ENCODE results near the gene ISX.

DNA sequence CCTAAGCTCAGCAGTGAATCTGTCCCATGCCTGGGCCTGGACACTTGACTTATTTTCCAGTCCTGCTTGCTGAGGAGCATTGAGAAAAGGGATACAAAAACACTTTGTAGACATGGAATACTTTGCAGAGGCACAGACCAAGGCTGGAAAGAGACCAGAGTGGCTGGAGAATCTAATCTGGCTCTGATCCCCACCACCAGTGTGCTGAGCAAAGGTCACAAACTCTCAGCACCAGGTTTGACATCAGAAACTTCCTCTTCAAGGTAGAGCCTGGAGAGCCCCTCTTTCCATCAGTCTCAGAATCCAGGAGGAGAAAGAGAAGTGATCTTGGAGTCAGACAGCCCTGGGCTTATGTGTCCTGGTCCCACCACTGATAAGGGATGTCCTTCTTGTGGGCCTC, 53.5 kb downstream of the ISX start:
- no peak for TF ChIP-seq POLR2A (IDR thresholded peaks at IDR 0.05)
- TF ChIP-seq, protein P1, sequence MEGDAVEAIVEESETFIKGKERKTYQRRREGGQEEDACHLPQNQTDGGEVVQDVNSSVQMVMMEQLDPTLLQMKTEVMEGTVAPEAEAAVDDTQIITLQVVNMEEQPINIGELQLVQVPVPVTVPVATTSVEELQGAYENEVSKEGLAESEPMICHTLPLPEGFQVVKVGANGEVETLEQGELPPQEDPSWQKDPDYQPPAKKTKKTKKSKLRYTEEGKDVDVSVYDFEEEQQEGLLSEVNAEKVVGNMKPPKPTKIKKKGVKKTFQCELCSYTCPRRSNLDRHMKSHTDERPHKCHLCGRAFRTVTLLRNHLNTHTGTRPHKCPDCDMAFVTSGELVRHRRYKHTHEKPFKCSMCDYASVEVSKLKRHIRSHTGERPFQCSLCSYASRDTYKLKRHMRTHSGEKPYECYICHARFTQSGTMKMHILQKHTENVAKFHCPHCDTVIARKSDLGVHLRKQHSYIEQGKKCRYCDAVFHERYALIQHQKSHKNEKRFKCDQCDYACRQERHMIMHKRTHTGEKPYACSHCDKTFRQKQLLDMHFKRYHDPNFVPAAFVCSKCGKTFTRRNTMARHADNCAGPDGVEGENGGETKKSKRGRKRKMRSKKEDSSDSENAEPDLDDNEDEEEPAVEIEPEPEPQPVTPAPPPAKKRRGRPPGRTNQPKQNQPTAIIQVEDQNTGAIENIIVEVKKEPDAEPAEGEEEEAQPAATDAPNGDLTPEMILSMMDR (IDR thresholded peaks at IDR 0.05 in 4 of 5, conservative IDR thresholded peaks at IDR 0.05 in 1 of 5), result no peak

Data from gastrocnemius medialis (tissue), 4 donors.